Measurements from ENCODE around the gene SULT1A2.
A peak's percentile ranks its signal among the peaks of the same experiment; 100 is the strongest.
"Not testable (repeated sequence)": the region's sequence is repeated elsewhere in the genome, so short reads cannot be mapped to it uniquely, and the experiment has no call there.

SULT1A2 gene

DNA sequence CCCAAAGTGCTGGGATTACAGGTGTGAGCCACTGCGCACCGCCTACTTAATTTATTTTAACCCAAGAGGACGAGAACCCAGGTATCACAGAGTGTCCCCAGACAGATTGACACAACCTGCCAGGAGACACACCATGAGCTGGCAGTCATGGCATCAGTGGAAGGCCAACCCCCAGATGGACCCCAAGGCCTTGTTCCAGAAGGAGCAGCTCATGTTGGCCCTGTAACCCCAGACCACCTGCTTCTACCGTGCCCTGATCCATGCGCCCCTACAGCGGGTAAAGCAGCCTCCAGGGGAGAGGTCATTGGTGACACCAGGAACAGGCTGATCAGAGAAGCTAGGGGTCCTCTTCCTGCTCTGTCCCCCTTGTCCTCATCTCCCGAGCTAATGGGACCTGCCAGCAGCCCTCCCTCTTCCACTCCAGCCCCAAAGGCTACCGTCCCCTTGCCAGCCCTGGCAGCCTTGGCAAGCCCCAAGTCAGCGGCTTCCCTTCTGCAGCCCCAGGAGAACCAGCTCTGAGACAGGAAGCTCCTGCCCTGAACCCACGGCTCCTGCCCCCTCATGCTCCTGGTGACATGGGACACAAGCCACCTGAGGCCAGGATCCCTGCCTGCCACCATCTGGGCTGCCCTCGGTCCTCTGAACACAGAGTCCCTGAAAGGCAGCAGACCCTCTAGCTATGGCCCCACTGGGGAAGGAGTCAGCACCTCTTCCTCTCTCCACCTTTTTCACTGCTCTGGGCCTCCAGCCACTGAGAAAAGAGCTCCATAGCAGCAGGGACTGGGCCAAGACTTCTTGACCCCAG is 6.7 kb upstream of the SULT1A2 start:
- no peak for DNase-seq (ENCODE audit: low spot score)
- no peak for TF ChIP-seq CTCF (IDR thresholded peaks at IDR 0.05)
- Histone ChIP-seq H3K27ac (no peak overlapping the region), H3K4me3 (no peak overlapping the region)

GRCh38 chr16:28602529-28602928 is 5.7 kb upstream of the SULT1A2 start:
- Histone ChIP-seq H3K4me3 (no peak overlapping the region), H3K27ac (no peak overlapping the region)
- DNase-seq (ENCODE audit: low spot score), result no peak
- TF ChIP-seq CTCF (IDR thresholded peaks at IDR 0.05), result no peak

- not testable (repeated sequence) for H3K27ac ChIP-seq; DNase-seq (ENCODE audit: low spot score); H3K4me3 ChIP-seq
Measured at GRCh38 chr16:28602062-28602461, 5.2 kb upstream of the SULT1A2 start.

- not testable (repeated sequence) for H3K27ac ChIP-seq
Measured at GRCh38 chr16:28601589-28601988, 4.7 kb upstream of the SULT1A2 start.

DNA sequence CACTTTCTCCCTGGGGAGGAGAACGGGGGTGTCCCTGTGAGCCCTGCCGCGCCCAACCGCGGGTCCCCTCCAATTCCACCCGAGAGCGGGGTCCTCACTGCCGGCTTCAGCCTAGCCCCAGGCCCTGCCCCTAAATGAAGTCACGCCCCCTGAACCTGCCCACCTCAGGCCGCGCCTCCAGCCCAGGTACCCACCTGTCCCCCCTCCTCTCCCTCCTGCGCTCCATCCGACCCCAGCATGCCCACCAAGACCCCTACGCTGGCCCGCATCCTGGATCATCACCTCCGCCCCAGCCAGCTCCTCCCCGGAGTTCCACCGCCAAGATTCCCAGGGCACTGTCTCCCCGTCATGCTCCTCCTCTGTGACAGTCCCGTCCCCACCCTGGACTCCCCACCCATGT is 4.1 kb upstream of the SULT1A2 start:
- DNase-seq (ENCODE audit: low spot score); H3K4me3 ChIP-seq; H3K27ac ChIP-seq: not testable (repeated sequence)

More at GRCh38 chr16:28601589-28601988, 4.7 kb upstream of the SULT1A2 start:
- DNase-seq (ENCODE audit: low spot score); H3K4me3 ChIP-seq: not testable (repeated sequence)

DNA sequence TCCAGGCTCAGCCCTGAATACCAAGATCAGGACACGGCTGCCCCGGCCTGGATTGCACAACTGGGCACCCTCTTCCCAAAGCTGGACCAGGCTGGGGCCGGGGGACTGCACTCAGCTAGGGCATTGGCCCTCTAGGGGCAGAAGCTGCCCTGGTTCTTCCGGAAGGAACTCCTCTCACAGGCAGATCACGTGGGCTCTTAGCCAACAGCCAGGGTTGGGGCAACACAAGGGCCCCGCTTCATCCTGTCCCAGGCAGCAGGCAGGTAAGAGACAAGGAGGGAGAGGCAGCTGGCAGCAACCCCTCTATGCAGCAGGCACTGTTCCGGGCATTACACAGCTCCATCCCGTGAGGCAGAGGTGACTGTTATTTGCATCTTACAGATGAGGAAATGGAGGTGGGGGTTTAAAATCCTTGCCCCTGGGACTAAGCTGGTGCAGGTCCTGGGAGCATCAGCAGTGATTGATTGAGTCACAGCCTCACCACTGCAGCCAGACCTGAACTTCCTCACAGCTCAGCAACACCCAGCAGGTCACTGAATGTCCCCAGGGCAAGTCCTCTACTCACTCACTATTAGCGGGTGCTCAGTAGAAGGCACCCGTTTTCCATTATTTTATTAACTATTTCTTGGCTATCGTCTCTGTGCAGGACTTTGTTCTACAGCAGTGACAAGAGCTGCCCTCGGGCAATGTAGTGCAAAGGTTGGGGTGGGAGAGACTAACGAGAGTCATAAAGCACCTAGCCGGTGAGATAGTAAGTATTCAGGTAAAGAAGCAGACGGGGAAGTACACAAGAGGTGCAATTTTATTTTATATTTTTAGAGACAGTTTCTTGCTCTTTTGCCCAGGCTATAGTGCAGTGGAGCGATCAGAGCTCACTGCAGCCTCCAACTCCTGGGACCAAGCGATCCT is 2.8 kb upstream of the SULT1A2 start:
- DNase-seq (ENCODE audit: low spot score); H3K4me3 ChIP-seq: not testable (repeated sequence)

DNA sequence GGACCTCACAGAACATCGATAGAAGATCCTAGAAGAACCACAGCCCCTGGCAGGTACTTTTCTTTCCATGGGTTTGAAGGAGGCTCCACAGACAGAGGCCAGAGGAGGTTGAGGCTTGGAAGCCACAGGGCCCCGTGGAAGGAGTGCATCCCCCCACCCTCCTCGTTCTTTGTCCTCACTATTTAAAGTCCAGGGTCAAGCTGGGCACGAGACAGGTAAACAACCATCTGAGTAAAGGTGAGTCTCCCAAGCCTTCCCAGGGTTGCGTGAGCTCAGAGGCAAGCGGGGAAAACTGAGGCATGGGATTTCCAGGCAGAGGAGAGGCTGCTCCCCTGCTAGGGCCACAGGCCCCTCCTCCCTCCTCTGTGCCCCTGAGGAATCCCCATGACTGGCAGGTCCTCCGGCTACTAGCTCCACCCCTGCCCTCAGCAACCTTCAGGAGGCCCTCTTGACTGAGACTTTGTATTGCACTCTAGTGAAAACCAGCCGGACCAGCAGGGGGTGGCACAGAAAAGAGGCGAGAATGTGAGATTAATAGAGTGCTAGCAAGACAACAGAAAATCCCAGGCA is 927 bp upstream of the SULT1A2 start:
- no peak overlapping the region for H3K27ac ChIP-seq
- no peak for TF ChIP-seq CTCF (IDR thresholded peaks at IDR 0.05)
- no peak for DNase-seq (ENCODE audit: low spot score)

More for the DNA sequence above, 2.8 kb upstream of the SULT1A2 start:
- not testable (repeated sequence) for H3K27ac ChIP-seq

DNA sequence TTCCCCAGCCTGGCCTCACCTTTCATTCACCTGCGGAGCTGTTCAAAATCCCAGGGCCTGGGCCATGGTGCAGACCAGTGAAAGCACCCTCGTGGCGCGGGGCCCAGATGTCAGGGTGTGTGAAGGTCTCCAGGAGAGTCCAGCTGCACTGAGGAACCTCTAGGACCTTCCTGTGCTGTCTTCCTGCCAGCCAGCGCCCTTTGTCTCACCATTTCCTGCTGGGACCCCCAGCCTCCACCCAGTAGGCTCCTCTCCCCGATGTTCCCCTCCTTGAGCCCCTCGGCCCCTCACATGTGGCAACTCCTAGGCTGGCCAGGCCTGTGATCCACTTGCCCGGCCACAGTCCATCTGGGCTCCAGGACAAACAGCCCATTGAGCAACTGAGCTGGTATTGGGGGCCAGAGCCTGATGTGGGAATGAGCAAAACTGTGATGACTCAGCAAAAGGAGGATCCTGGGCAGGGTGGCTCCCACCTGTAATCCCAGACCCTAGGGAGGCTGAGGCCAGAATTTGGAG is 677 bp downstream of the SULT1A2 start:
- Histone ChIP-seq H3K4me3 (no peak overlapping the region), H3K27ac (peak overlapping the region in 1 of 2 donors; percentile 32)
- DNase-seq (ENCODE audit: low spot score), result no peak
- no peak for TF ChIP-seq CTCF (IDR thresholded peaks at IDR 0.05)

More for the DNA sequence above, 927 bp upstream of the SULT1A2 start:
- H3K4me3 ChIP-seq, result no peak overlapping the region

DNA sequence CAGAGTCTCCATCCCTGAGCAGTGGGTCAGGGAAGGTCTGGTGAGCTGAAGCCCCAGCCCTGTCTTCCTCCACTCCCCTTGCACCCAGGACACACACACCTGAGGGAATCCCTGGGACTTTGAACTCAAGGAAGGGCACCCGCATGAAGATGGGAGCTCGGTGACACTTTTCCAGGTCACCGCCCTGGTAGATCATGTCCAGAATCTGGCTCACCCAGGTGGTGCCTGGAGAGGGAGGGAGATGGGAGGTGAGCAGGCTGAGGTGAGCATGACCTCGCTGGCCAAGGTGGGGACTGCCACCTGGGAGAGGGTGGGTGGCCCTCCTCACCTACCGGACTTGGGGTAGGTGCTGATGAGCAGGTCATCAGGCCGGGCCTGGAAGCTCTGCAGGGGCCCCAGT is 1.4 kb downstream of the SULT1A2 start:
- not testable (repeated sequence) for H3K27ac ChIP-seq; H3K4me3 ChIP-seq; DNase-seq (ENCODE audit: low spot score)
